Esophagus muscularis mucosa (tissue), 3 donors: Measurements from ENCODE around the gene VARS2.
"Not testable (repeated sequence)": the region's sequence is repeated elsewhere in the genome, so short reads cannot be mapped to it uniquely, and the experiment has no call there.

ENCODE experiments used
- POLR2A ChIP-seq: fragments of 450-650 bp; IDR thresholded peaks from one replicate; pipeline ENCODE4 v1.6.1; 2017; ENCODE audit warnings: antibody characterized with exemption, moderate library complexity, mild to moderate bottlenecking, low read depth
- POLR2AphosphoS5 ChIP-seq, 2 donors: sonication (generic); formaldehyde crosslinking; IDR thresholded peaks; one replicate each; pipeline ENCODE4 v1.6.1; 2017; ENCODE audit warnings: antibody characterized with exemption in 2 of 2
- TF ChIP-seq, protein P1 (sequence below), 3 experiments: fragments of 200-600 bp in 2 of 3; fragments of 450-650 bp in 1 of 3; sonication (generic) in 2 of 3; IDR thresholded peaks; one replicate each; pipeline ENCODE4 v1.5.1; 2017 to 2019; ENCODE audit warnings: antibody characterized with exemption in 3 of 3, mild to moderate bottlenecking in 2 of 3, moderate library complexity in 1 of 3

DNA sequence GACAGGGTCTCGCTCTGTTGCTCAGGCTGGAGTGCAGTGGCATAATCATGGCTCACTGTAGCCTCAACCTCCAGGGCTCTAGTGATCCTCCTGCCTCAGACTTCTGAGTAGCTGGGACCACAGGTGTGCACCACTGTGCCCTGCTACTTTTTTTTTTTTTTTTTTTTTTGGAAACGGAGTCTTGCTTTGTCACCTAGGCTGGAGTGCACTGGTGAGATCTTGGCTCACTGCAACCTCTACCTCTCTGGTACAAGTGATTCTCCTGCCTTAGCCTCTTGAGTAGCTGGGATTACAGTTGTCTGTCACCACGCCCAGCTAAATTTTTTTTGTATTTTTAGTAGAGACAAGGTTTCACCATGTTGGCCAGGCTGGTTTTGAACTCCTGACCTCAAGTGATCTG lies 13.0 kb downstream of the VARS2 start:
- not testable (repeated sequence) for TF ChIP-seq POLR2A; POLR2AphosphoS5 (IDR thresholded peaks at IDR 0.05)
- TF ChIP-seq, protein P1, sequence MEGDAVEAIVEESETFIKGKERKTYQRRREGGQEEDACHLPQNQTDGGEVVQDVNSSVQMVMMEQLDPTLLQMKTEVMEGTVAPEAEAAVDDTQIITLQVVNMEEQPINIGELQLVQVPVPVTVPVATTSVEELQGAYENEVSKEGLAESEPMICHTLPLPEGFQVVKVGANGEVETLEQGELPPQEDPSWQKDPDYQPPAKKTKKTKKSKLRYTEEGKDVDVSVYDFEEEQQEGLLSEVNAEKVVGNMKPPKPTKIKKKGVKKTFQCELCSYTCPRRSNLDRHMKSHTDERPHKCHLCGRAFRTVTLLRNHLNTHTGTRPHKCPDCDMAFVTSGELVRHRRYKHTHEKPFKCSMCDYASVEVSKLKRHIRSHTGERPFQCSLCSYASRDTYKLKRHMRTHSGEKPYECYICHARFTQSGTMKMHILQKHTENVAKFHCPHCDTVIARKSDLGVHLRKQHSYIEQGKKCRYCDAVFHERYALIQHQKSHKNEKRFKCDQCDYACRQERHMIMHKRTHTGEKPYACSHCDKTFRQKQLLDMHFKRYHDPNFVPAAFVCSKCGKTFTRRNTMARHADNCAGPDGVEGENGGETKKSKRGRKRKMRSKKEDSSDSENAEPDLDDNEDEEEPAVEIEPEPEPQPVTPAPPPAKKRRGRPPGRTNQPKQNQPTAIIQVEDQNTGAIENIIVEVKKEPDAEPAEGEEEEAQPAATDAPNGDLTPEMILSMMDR (IDR thresholded peaks at IDR 0.05): not testable (repeated sequence)
